ENCODE results near the gene GPR153.

GRCh38 chr1:6309564-6309963 lies 48.7 kb upstream of the GPR153 start:
- no peak for TF ChIP-seq CTCF (IDR thresholded peaks at IDR 0.05)
- no peak for TF ChIP-seq ZFX (IDR thresholded peaks at IDR 0.05; ENCODE audit: borderline replicate concordance)

All from 22Rv1 (cell line).